ENCODE results near the gene FAM131A.
A peak's percentile ranks its signal among the peaks of the same experiment; 100 is the strongest.

FAM131A gene, protein sequence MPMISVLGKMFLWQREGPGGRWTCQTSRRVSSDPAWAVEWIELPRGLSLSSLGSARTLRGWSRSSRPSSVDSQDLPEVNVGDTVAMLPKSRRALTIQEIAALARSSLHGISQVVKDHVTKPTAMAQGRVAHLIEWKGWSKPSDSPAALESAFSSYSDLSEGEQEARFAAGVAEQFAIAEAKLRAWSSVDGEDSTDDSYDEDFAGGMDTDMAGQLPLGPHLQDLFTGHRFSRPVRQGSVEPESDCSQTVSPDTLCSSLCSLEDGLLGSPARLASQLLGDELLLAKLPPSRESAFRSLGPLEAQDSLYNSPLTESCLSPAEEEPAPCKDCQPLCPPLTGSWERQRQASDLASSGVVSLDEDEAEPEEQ

DNA sequence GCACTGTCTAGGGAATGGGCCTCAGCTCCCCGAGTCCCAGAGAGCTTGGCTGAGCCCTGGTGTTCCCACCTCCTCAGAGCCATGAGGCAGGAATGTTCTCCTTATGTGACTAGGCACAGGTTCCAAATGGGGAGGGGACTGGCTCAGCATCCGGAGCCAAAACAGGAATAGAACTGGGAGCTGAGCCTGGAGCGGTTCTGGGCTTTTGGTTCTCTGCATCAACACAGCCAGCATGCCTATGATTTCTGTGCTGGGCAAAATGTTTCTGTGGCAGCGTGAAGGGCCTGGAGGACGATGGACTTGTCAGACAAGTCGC lies at the start of gene FAM131A:
Gene FAM131A, plus strand, starts transcription at position 202 of the 316 bp plus-strand sequence. Its CDS starts 31 bp downstream, at position 233.
- peak; percentile 14 to 19 for DNase-seq

DNA sequence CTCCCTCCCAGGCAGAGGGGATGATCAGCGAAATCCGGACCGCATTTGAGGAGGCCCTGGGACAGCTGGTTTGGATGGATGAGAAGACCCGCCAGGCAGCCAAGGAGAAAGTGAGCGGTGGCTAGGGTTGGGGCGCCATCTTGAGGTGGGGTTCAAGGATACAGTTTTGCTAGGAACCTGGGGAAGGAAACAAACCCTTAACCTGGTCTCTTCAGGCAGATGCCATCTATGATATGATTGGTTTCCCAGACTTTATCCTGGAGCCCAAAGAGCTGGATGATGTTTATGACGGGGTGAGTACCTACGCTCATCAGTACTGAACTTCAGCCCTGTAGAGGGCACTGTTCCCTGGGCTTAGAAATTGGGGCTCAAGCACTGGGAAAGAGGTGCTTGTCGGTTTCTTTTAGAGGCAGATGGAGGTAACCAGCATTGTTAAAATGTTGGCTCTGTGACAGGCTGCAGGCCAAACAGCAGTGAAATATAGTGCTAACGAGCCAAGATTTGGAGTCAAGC lies 47.9 kb upstream of the FAM131A start:
- DNase-seq, result no peak

DNA sequence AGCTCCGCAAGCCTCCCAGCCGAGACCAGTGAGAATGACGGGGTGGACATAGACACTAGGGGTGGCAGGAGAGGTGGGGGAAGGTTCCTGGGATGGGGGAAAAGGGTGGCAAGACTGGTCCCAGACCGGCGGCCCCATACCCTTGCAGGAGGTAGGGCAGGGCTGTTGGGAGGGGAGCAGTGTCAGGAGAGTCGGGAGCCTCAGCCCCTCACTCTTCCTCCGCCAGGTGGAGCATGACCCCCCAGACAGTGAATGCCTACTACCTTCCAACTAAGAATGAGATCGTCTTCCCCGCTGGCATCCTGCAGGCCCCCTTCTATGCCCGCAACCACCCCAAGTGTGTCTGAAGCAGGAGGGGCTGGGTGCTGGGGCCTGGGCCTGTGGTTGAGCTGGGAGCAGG lies 47.1 kb upstream of the FAM131A start:
- no peak for DNase-seq

DNA sequence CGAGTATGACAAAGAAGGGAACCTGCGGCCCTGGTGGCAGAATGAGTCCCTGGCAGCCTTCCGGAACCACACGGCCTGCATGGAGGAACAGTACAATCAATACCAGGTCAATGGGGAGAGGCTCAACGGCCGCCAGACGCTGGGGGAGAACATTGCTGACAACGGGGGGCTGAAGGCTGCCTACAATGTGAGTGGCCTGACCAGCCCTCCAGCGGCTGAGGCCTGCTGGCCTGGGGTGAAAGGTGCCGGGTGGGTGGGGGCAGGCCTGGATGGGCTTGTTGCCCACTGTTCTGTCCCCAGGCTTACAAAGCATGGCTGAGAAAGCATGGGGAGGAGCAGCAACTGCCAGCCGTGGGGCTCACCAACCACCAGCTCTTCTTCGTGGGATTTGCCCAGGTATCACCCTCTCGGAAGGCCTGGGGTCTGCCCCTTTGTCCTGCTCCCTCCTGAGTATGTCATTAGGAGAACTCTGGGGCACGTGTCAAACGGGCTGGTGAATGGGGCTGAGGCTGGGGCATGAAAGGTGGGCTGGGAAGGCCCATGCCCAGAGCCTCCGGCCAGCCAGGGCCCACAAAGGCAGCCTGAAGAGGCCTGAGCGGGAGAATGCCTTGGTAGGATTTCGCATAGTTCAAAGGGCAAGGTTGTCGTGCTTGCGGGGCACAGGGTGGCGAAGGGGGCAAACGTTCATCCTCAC lies 46.2 kb upstream of the FAM131A start:
- DNase-seq, result no peak

DNA sequence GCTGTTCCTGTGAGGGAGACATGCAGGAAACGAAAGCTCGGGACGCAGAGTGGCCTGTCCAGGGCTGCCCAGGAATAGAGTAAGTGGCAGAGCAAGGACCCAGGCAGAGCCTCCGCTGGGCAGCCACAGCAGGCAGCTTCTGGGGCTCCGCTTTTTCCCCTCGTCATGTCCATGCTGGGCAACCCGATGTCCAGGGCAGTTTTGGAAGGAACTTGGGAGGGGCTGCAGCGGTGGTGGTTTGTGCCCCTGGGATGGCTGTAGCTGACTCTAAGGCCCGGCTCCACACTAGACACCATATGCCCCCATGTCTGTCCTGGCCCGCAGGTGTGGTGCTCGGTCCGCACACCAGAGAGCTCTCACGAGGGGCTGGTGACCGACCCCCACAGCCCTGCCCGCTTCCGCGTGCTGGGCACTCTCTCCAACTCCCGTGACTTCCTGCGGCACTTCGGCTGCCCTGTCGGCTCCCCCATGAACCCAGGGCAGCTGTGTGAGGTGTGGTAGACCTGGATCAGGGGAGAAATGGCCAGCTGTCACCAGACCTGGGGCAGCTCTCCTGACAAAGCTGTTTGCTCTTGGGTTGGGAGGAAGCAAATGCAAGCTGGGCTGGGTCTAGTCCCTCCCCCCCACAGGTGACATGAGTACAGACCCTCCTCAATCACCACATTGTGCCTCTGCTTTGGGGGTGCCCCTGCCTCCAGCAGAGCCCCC lies 45.5 kb upstream of the FAM131A start:
- no peak for DNase-seq

DNA sequence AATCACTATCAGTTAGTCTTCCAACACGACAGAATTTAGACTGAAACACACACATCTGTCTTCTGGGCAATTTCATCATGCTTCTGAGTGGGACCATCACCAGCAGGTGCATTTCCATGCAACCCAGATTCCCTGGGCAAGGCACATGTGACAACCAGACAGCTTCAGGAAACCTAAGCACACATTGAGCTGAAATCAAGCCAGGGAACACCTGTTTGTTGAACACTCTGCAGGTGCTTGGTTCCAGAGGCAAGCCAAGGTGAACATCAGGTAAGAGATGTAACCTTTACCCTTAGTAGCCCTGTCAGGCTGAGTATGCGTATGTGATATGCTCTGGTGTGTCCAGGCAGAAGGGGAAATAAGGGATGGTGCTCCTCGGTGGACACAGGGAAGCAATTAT lies 41.6 kb upstream of the FAM131A start:
- DNase-seq, result no peak

DNA sequence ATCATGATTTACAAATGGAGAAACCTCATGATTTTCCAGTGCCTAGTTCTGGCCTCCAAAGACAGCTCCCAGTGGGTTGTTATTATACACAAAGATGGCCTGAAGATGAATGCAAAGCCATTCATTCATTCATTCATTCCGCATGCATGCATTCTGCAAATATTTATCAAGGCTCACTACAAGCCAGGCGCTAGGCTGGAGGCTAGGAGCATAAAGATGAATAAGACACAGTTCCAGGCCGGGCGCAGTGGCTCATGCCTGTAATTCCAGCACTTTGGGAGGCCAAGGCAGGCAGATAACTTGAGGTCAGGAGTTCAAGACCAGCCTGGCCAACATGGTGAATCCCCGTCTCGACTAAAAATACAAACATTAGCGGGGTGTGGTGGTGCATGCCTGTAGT lies 40.8 kb upstream of the FAM131A start:
- DNase-seq, result no peak

DNA sequence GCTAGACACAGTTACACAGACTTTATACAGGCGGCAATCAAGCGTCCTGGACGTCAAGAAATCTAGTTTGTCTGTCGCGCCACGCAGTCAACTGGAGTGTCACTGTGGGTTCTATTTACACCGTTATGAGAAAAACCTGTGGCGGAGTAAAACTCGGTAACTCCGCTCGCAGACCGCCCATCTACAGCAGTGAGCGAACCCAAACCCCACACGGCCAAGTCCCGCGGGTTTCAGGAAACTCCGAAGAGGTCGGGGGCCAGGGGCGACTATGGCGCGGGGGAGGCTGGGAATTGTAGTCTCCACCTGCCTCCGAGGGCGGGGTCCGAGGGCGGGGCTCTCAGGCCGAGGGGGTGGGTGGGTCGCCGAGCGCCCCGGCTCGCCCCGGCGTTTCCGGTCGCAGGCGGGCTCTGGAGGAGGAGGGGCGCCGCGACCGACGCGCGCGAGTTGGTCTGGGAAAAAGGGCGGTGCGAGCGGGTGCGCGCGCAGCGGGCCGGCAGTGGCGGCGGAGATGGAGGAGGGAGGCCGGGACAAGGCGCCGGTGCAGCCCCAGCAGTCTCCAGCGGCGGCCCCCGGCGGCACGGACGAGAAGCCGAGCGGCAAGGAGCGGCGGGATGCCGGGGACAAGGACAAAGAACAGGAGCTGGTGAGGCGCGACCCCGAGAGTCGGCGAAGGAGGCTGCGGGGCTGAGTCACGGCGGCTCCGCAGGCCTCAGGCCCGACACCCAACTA lies 38.5 kb upstream of the FAM131A start, which contains the start of gene PSMD2:
Gene PSMD2, plus strand, starts transcription at position 483 of the 729 bp plus-strand sequence. Its CDS starts 26 bp downstream, at position 509.
- peak; percentile 77 to 87 for DNase-seq

DNA sequence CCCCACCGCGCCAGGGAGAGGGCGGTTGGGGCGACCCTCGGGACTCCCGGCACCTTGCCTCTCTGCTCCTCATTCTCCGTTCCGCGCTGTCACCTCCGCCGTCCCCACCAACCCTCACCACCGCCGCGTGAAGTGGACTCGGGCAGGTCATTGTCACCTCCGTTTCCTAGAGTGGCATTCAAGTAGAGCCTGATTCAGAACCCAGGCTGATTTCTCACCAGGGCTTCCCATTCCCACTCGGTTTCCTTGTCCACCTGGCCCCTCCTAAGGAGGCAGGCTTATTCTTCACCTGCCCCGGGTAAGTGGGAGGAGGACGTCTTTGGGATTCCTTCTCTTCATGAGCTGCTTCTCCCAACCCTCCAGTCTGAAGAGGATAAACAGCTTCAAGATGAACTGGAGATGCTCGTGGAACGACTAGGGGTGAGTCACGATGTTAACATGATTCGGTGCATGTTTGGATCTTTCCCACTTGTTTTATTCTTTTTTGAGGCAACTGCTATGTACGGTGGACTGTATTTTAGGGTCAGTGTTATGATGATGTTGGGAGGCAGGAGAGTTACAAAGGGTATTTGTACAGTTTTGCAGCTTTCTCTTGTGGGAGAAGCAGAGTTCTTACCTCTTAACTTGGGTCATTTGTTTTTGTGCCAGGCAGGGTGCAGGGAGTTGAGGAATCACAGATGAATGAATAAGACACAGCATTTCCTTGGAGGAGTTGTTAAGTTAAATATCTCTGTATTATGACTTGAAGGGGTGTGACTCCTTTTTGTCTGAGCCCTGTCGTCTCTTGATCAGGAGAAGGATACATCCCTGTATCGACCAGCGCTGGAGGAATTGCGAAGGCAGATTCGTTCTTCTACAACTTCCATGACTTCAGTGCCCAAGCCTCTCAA lies 37.7 kb upstream of the FAM131A start:
- no peak for DNase-seq

DNA sequence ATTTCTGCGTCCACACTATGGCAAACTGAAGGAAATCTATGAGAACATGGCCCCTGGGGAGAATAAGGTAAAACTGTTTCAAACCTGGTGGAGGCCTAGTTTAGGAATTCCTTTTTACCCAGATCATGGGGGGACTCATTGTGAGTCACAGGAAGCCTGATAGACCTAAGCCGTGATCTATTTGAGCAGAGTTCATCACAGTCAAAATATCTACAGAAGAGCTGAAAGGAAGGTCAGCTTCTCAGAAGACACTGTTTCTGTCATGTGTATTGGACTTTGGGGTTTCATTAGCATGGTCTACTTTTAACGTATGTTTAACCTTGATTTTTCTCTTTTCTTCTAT lies 37.1 kb upstream of the FAM131A start:
- no peak for DNase-seq

DNA sequence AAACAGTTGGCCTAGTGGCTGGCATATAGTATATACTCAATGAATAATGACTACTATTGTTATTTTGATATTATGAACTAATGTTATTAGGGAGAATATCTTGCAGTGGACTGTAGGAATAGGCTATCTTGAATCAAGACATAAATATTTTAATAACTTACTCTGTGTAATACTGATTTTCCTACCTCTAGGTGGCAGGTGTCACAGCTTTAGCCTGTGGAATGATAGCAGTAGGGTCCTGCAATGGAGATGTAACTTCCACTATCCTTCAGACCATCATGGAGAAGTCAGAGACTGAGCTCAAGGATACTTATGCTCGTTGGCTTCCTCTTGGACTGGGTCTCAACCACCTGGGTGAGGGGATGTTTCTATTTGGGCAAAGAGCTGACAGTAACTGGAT lies 31.8 kb upstream of the FAM131A start:
- no peak for DNase-seq

DNA sequence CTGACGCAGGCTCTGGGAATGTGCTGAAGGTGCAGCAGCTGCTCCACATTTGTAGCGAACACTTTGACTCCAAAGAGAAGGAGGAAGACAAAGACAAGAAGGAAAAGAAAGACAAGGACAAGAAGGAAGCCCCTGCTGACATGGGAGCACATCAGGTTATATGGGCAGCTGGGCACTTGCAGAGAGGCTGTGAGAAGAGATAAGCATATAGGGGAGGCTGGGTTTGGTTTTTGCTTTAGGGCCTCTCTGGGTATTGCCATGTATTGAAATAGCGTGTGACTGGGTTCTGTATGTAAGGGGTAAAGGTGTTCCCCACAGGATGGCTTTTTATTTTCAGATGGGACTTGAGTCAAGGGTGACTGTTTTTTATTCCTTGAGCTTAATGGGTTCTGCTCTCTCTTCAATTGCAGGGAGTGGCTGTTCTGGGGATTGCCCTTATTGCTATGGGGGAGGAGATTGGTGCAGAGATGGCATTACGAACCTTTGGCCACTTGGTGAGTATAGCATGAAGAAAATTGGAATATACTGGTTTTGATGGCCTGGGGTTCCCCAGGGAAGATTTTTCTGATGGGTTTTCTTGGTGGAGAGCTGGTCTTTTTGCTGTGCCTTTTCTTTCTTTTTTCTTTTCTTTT lies 30.9 kb upstream of the FAM131A start:
- no peak for DNase-seq

DNA sequence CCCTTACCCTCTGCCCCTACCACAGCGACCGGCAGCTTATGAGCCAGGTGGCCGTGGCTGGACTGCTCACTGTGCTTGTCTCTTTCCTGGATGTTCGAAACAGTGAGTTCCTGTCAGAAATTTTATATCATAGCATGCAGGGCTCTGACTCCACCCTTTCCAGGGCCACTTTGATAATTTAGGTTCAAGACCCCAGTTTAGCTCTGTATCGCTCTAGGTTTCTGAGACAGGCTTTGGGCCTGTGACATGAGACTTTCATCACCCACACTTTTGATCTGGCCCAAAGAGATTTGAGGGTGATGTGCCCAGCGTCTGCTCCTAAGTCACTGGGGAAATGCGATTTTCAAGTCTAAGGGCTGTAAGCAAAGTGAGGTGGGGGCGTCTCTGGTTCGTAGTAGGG lies 29.5 kb upstream of the FAM131A start:
- DNase-seq, result no peak

DNA sequence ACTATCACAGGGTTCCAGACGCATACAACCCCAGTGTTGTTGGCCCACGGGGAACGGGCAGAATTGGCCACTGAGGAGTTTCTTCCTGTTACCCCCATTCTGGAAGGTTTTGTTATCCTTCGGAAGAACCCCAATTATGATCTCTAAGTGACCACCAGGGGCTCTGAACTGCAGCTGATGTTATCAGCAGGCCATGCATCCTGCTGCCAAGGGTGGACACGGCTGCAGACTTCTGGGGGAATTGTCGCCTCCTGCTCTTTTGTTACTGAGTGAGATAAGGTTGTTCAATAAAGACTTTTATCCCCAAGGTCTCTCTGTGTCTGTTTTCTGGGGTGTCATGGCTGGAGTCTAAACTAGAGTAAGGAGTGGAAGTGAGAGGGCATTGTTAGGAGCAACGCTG lies 28.7 kb upstream of the FAM131A start:
- DNase-seq, result no peak

DNA sequence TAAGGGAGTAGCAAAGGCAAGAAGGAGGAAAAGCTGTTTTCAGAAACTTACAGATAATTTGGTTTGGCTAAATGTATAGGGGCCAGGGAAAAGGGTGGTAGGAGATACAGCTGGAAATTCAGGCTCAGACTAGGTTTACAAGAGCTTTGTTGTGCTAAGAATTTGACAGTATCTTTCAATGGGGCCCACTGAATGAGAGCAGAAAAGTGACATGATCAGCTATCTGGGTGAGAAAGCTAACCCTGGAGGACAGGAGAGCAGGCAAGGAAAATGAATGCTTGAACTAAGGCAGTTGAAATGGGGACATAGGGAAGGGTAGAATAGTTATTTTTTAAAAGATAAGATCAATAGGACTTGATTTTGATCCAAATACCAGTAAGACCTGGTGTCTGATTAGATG lies 25.8 kb upstream of the FAM131A start:
- DNase-seq, result no peak

DNA sequence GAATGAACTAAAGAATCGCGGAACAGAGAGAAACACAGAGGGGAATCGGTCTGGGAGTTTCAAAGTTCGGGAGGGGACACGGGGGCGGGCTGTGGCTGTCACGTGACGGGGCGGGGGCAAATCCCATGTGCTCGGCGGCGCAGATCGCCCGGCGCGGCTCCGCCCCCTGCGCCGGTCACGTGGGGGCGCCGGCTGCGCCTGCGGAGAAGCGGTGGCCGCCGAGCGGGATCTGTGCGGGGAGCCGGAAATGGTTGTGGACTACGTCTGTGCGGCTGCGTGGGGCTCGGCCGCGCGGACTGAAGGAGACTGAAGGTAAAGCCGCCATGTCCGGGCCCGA lies 23.1 kb upstream of the FAM131A start, which contains the start of gene EIF4G1:
Gene EIF4G1, plus strand, starts transcription at position 244 of the 337 bp plus-strand sequence. CDS start 1,191 bp downstream, outside the sequence.
- DNase-seq, result peak; percentile 35 to 61

DNA sequence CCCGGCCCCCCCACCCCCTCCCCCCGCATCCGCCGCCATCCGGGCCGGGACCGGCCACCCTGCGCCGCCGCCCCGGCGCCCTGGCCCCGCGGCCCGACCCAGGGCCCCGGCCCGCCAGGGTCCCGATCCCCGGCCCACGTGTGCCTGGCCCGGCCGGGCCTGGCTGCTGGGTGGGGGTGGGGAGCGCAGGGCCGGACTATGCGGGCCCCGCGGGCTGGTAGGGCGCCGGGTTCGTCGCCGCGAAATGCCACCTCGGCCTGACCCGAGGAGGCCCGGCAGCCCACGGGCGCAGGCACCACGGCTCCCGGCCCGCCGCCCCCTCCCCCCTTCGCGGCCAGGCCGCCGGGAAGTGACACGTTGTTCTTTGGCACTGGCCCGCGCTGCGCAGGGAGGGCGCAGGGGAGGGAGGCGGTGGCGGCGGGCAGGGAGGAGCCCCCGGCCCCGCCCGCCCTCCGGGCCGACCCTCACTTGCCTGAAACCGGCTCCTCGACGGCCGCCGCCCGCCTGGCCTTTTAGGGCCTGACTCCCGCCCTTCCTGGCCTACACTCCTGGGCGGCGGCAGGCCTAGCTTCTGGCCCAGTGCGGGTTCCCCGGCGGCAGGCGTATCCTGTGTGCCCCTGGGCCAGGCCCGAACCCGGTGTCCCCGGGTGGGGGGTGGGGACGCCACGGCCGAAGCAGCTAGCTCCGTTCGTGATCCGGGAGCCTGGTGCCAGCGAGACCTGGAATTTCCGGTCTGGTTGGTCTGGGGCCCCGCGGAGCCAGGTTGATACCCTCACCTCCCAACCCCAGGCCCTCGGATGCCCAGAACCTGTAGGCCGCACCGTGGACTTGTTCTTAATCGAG lies 22.5 kb upstream of the FAM131A start:
- DNase-seq, result no peak

DNA sequence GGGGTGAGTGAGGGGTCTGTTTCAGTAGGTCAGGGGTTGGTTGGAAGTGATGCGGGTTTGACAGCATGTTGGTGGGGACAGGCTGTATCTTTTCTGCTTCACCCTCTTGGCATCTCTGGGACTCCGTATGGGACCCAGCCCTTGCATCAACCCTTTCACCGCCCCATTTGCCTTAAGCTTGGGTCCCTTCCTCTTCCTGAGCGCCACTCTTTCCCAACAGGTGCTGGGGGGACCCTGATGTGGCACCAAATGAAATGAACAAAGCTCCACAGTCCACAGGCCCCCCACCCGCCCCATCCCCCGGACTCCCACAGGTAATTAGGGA lies 21.9 kb upstream of the FAM131A start:
- DNase-seq, result no peak

DNA sequence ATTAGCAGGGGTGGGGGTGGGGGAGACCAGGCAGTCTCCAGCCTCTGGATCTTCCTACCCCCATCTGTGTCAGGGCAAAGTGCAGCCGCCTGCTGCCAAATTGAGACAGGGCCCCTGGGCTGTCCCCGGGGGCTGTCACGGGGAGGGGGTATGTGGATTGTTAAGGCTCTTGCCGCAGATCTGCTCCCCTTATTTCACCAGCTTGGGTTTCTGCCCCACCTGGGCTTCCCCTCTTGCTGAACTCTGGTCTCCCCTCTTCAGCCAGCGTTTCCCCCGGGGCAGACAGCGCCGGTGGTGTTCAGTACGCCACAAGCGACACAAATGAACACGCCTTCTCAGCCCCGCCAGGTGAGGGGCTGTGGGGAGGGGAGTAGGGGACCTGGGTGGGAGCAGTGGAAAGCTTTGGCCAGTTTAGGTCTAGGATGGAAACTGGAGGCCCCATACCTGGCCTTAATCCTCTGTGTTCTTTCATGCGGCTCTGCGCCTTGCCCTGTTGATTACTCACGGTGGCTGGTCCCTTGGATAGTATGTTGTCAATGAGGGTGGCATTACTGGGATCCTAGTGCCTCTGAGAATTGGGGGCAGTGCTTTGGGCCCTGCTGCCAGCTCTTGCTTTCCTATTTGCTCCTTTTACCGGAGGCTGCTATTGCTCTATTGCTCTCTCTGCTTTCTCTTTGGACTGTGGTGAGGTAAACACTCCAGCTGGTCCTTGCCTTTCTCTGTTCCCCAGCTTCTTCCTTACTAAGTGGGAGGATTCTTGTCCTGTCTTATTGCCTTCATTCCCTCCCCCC lies 21.3 kb upstream of the FAM131A start:
- DNase-seq, result no peak

DNA sequence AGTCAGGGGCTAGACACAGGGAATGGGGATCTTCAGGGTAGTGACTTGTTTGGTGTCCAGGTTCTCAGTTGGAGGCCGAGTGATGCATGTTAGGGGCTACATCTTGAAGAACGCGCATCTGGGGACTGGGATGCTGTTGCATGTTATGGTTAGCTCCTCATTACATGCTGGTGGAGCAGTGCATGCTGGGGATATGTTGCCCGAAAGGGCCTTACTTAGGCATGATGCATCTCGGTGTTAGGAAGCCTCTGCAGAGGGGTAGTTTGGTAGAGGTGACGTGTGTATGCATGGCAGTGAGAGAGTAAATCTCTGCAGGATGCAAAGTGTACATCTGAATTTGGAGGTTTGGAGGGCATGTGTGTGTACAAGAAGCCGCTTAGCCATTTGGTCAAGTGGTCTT lies 20.6 kb upstream of the FAM131A start:
- no peak for DNase-seq

Data from cerebellar nuclear complex (tissue), 1 donor.